DOHH2 (cell line): ENCODE results near the gene ARHGEF5.
"Not testable (repeated sequence)": the region's sequence is repeated elsewhere in the genome, so short reads cannot be mapped to it uniquely, and the experiment has no call there.

Experiments used
- CTCF ChIP-seq: fragments of 200-600 bp; sonication (generic); IDR thresholded peaks from one replicate; pipeline ENCODE4 v1.5.1; 2014; ENCODE audit warnings: antibody characterized with exemption, mild to moderate bottlenecking, low read depth, low read length; ENCODE audit not compliant: poor library complexity, severe bottlenecking
- EZH2phosphoT487 ChIP-seq: fragments of 200-600 bp; sonication (generic); IDR thresholded peaks from 2 replicates; pipeline ENCODE4 v1.6.1; 2017; ENCODE audit warnings: borderline replicate concordance, mild to moderate bottlenecking, antibody characterized with exemption, low read length, moderate library complexity, mixed read lengths

GRCh38 chr7:144427539-144427938 lies 72.3 kb downstream of the ARHGEF5 start:
- not testable (repeated sequence) for TF ChIP-seq CTCF, EZH2phosphoT487
